PC-3 (cell line): ENCODE data around the gene MATN1. TPM values are rescaled to one million over a fixed set of nuclear protein-coding genes. Genes with fewer than 3 reads are reported as not detected.

ENCODE experiments used
- ATAC-seq: fragments of 200-7000 bp; cut with Tn5 transposase; 2 replicates; pipeline ENCODE4 v1.9.1; 2020; ENCODE audit warnings: mild to moderate bottlenecking, moderate library complexity
- BruUV-seq: library from RNA; stranded (reverse); fragments of 400-500 nt; replicated peaks from 2 replicates; lab custom pipeline; 2021; lab: Mats Ljungman, UMichigan
- CTCF ChIA-PET: fragments of 300-600 bp; sonication (Branson Sonifier 250); formaldehyde crosslinking; loops from one replicate; lab custom pipeline; 2022; ENCODE audit warnings: antibody characterized with exemption; lab: Charles Lee
- POLR2A ChIA-PET: fragments of 300-600 bp; sonication (Branson Sonifier 250); formaldehyde crosslinking; loops from one replicate; lab custom pipeline; 2022; ENCODE audit warnings: antibody characterized with exemption; ENCODE audit not compliant: unreplicated experiment; lab: Charles Lee
- DNase-seq: peaks from one replicate; pipeline ENCODE4 v3.0.0-alpha.2; 2015
- H2AFZ ChIP-seq: fragments of 300-600 bp; sonication (generic); 2 replicates; pipeline ENCODE4 v1.6.0; 2016; ENCODE audit warnings: antibody characterized with exemption, low read length
- H3F3A ChIP-seq: fragments of 300-600 bp; sonication (generic); one replicate; pipeline ENCODE4 v1.6.0; 2017; ENCODE audit warnings: antibody characterized with exemption, low read length, control low read depth, mild to moderate bottlenecking; ENCODE audit not compliant: unreplicated experiment
- H3K27ac ChIP-seq: fragments of 300-600 bp; sonication (generic); 2 replicates; pipeline ENCODE4 v1.5.1; 2016; ENCODE audit warnings: mild to moderate bottlenecking, low read length
- H3K27me3 ChIP-seq: fragments of 300-600 bp; sonication (generic); 2 replicates; pipeline ENCODE4 v1.6.1; 2016; ENCODE audit warnings: low read length, mixed read lengths
- H3K36me3 ChIP-seq: fragments of 300-600 bp; sonication (generic); 2 replicates; pipeline ENCODE4 v1.6.1; 2016; ENCODE audit warnings: low read depth, mixed run types, low read length, mixed read lengths
- H3K4me1 ChIP-seq: fragments of 300-600 bp; sonication (generic); 2 replicates; pipeline ENCODE4 v1.5.1; 2016; ENCODE audit warnings: low read length; ENCODE audit not compliant: insufficient read depth
- H3K4me2 ChIP-seq: fragments of 300-600 bp; sonication (generic); 2 replicates; pipeline ENCODE4 v1.6.0; 2016; ENCODE audit warnings: low read length
- H3K4me3 ChIP-seq: fragments of 300-600 bp; sonication (generic); 2 replicates; pipeline ENCODE4 v1.5.1; 2016; ENCODE audit warnings: mild to moderate bottlenecking, low read length, mixed read lengths
- H3K79me2 ChIP-seq: fragments of 300-600 bp; sonication (generic); 2 replicates; pipeline ENCODE4 v1.6.1; 2017; ENCODE audit warnings: low read length, mixed read lengths
- H3K9ac ChIP-seq: fragments of 300-600 bp; sonication (generic); 2 replicates; pipeline ENCODE4 v1.6.0; 2016; ENCODE audit warnings: mild to moderate bottlenecking, low read length
- H3K9me2 ChIP-seq: fragments of 300-600 bp; sonication (generic); replicated peaks from 2 replicates; pipeline ENCODE4 v1.6.1; 2016; ENCODE audit warnings: mixed run types, low read length, mixed read lengths
- H3K9me3 ChIP-seq: fragments of 300-600 bp; sonication (generic); 2 replicates; pipeline ENCODE4 v1.6.1; 2016; ENCODE audit warnings: low read length, mixed read lengths
- H4K20me1 ChIP-seq: fragments of 300-600 bp; sonication (generic); 2 replicates; pipeline ENCODE4 v1.6.1; 2016; ENCODE audit warnings: low read length, mixed read lengths
- CTCF ChIP-seq: fragments of 300-600 bp; sonication (generic); conservative IDR thresholded peaks from 2 replicates; pipeline ENCODE4 v1.5.1; 2017; ENCODE audit warnings: antibody characterized with exemption, low read depth, mild to moderate bottlenecking, low read length
- EZH2 ChIP-seq: fragments of 300-600 bp; sonication (generic); IDR thresholded peaks from one replicate; pipeline ENCODE4 v1.6.1; 2017; ENCODE audit warnings: antibody characterized with exemption, mild to moderate bottlenecking, low read length; ENCODE audit not compliant: unreplicated experiment
- EZH2phosphoT487 ChIP-seq: fragments of 300-600 bp; sonication (generic); IDR thresholded peaks from 2 replicates; pipeline ENCODE4 v1.6.1; 2018; ENCODE audit warnings: mild to moderate bottlenecking, antibody characterized with exemption, low read length, borderline replicate concordance
- intact Hi-C: fragments of 100-400 bp; cut with micrococcal nuclease; formaldehyde crosslinking; loops from 2 replicates; pipeline ENCODE4 v1.9.0; 2023
- total RNA-seq: library from RNA; depleted of rRNA; stranded (reverse); fragments of >200 nt; gene quantifications from 2 replicates; pipeline ENCODE4 v1.2.3, GENCODE V29; 2014

MATN1 gene
- total RNA-seq, 1 experiment from 2014 or later = not detected

GRCh38 chr1:30763651-30764248, 40.4 kb upstream of the MATN1 start:
- BruUV-seq = no TSS peak
- H3K4me1 ChIP-seq = no peaks in the 10 kb centered on the region
- no peaks in the 10 kb centered on the region for H3K9me2 ChIP-seq
- ChIA-PET CTCF (no interaction called here), POLR2A (no interaction called here)
- no peaks in the 10 kb centered on the region for H3K36me3 ChIP-seq
- H3K4me2 ChIP-seq = no peak overlapping the region
- no peak for DNase-seq
- intact Hi-C loops = no loop called here
- no peaks in the 10 kb centered on the region for H3K27me3 ChIP-seq
- no peak overlapping the region for H3K9ac ChIP-seq
- H3K79me2 ChIP-seq = no peaks in the 10 kb centered on the region
- H3K27ac ChIP-seq = no peak overlapping the region
- H2AFZ ChIP-seq = no peak overlapping the region
- no peak for TF ChIP-seq EZH2phosphoT487
- no peak for TF ChIP-seq EZH2
- no peak for TF ChIP-seq CTCF
- no peaks in the 10 kb centered on the region for H3F3A ChIP-seq
- H3K9me3 ChIP-seq = no peaks in the 10 kb centered on the region
- no peak overlapping the region for H3K4me3 ChIP-seq
- peak; percentile 22; the same call in 1 of the 2 replicates for ATAC-seq
- no peaks in the 10 kb centered on the region for H4K20me1 ChIP-seq

- no peak overlapping the region for H3K27ac ChIP-seq
- no peaks in the 10 kb centered on the region for H4K20me1 ChIP-seq
- no TSS peak for BruUV-seq
- no peaks in the 10 kb centered on the region for H3K79me2 ChIP-seq
- no peak overlapping the region for H3K4me3 ChIP-seq
- no peak overlapping the region for H2AFZ ChIP-seq
- no peaks in the 10 kb centered on the region for H3K9me2 ChIP-seq
- no peaks in the 10 kb centered on the region for H3K4me1 ChIP-seq
- DNase-seq (no peak), ATAC-seq (no peak)
- H3F3A ChIP-seq = no peaks in the 10 kb centered on the region
- no peaks in the 10 kb centered on the region for H3K27me3 ChIP-seq
- intact Hi-C loops = no loop called here
- no peaks in the 10 kb centered on the region for H3K9me3 ChIP-seq
- H3K36me3 ChIP-seq = no peaks in the 10 kb centered on the region
- no peak overlapping the region for H3K9ac ChIP-seq
- H3K4me2 ChIP-seq = no peak overlapping the region
- CTCF ChIA-PET = no interaction called here
- TF ChIP-seq EZH2phosphoT487 (no peak), CTCF (no peak), EZH2 (no peak)
- POLR2A ChIA-PET = no interaction called here
These were observed 39.7 kb upstream of the MATN1 start for GRCh38 chr1:30762930-30763650.
